Retina (tissue), 1 donor: ENCODE data around the gene PPP1R13L.
"Not testable (repeated sequence)": the region's sequence is repeated elsewhere in the genome, so short reads cannot be mapped to it uniquely, and the experiment has no call there.

Source experiments
- DNase-seq: peaks from one replicate; pipeline ENCODE4 v3.0.0-alpha.2; 2016

Gene PPP1R13L

DNA sequence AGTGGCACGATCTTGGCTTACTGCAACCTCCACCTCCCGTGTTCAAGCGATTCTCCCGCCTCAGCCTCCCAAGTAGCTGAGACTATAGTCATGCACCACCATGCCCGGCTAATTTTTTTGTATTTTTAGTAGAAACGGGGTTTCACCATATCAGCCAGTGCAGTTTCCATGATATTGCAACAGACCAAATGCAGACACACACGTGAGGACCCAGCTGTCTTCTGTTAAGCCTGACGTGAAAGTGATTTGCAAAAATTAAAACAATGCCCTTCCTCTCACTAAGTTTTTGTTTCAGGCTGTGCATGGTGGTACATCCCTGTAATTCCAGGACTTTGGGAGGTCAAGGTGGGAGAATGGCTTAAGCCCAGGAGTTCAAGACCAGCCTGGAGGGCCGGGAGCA, 26.1 kb upstream of the PPP1R13L start:
- not testable (repeated sequence) for DNase-seq

DNA sequence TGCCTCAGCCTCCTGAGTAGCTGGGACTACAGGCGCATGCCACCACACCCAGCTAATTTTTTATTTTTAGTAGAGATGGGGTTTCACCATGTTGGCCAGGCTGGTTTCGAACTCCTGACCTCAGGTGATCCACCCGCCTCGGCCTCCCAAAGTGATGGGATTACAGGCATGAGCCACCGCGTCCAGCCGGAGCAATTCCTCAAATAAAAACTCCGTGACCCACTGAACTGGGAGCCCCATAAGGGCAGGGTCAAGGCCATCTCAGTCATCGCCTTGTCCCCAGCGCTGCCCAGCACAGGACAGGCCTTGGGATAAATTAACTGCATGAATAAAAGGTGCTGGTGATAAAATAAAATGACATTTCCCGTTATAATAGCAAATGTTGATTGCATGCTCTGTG, 25.0 kb upstream of the PPP1R13L start:
- not testable (repeated sequence) for DNase-seq

DNA sequence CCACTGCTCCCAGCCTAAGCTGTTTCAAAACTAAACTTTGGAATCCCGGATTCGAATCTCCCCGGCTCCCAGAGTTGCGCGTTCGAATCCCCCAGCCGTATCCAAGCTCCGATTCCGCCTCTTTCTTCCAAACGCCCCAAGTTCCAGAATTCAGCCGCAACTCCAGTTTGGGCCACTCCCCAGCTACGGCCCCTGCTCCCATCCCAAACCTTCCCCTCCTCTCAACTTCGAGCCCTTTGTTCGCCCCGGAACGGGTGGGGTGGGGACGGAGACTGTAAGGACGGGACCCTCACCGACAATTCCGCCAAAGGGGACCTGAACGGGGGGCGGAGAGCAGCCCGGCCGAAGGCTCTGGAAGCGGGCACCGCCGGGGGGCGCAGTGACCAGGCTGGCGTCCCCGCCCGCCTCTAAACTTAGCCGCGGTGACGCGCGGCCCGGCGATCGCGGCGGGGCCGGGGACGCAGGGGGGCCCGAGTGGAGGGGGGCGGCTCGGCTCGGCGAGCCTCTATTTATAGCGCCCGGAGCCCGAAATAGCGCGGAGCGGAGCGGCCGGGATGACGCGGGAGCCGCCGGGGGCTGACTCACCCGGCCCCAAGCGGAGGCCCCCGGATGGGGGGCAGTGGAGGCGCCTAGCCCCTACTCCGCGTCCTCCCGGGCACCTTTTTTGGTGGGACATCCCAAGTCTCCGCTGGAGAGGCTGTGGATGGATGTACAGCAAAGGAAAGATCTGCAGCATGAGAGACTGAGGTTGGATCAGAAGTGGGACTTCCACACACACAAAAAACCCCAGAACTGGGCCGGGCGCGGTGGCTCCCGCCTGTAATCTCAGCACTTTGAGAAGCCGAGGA, 23.7 kb upstream of the PPP1R13L start:
- DNase-seq = peak; percentile 38

DNA sequence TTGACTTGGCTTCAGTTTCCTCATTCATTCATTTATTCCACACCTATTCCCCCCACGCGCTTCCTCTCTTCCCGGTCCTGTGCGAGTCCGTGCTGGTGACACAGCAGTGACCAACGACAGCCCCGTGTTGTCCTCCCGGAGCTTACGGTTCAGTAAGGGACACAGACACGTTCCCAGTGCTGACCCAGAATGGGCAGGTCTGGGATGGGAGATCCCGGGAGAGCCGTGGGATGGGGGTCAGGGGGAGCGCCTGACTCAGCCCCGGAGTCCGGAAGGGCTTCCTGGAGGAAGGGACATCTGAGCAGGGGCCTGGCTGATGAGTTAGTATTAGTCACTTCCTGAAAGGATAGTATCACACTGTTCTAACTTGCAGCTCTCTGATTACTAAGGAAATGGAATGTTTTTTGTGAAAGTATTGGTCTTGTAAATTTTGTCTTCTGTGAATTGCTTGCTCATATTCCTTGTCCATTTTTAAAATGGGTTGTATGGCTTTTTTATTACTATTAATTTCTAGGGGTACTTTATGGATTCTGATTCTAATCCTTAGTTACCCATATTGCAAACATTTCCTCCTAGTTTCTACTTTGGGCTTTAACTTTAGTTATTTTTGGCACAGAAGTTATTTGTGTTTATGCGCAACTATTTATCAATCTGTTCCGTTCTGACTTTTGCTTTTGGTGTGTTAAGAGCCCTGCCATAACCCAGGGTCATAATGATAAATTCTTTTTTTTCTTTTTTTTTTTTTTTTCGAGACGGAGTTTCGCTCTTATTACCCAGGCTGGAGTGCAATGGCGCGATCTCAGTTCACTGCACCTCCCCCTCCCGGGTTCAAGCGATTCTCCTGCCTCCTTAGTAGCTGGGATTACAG, 19.6 kb upstream of the PPP1R13L start:
- no peak for DNase-seq

DNA sequence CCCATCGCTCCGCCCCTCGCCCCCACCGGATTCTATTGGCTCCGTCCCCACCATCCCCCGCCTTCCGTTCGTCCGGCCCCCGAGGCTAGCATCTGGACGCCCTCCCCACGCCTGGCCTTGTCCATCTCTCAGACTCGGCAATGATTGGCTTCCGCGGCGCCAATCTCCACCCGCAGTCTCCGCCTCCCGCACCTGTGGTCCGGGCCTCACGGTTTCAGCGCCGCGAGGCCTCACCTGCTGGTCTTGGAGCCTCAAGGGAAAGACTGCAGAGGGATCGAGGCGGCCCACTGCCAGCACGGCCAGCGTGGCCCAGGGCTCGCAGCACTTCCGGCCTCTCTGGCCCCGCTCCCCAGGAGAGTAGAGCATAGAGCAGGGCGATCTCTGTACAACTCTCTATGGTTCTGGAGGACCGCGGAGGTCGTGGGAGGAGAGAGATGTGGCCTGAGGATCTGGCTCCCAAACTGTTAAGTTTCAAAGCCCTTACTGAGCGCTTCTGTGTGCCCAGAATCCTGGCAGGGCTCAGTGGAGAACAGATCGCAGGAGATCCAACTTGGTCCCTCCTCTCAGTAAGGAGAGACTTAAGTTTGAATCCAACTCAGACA, 18.8 kb upstream of the PPP1R13L start, which contains the start of gene ERCC1:
Gene ERCC1 (minus strand): TSS at position 329 of the 602 bp plus-strand sequence. CDS start 543 bp downstream, outside the sequence.
- peak; percentile 94 for DNase-seq

DNA sequence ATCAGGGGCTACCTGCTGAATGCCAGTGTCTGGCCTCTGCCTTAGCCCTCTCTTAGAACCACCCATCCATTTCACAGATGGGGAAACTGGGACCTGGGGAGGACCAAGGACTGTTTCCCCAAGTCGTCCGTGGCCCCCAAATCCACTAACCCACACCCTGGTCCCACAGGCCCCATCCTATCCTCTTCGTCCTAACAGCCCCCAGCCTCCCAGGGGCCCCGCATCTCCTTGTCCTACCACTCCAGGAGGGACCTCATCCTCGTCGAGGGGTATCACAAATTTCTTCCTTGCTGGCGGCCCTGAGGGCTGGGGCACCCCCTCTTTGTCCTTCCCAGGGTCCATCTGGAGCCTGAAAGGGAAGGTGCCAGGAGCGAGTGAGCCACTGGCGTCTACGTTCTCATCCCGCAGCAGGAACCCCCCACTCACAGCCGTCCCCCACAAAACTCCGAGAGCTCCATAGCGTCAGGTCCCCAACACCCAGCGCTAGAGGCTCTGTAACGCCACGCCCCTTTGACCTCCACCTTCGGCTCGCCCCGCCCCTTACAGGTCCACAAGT, 18.2 kb upstream of the PPP1R13L start:
- DNase-seq = no peak

DNA sequence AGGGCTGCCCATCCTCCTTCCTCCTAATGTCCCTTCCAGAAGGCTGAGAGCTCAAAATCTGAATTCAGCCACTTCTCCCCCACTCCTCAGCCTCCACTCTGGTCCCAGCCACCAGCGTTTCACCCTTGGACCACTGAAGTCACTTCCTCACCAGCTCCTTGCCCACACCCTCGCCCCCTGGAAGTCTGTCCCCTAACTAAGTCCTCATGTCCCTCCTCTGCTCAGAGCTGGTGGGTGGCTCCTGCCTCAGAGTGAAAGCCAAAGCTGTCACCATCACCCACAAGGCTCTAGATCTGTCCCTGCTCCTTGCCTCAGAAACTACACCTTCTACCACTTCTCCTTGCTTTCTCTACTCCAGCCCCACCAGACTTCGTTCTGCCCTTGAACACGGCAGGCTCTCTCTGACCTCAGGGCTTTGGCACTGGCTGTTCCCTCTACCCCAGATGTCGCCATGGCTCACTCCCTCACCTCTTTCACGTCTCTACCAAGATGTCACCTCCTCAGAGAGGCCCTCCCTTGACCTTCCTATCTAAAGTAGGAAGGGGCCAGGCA, 17.2 kb upstream of the PPP1R13L start:
- no peak for DNase-seq

DNA sequence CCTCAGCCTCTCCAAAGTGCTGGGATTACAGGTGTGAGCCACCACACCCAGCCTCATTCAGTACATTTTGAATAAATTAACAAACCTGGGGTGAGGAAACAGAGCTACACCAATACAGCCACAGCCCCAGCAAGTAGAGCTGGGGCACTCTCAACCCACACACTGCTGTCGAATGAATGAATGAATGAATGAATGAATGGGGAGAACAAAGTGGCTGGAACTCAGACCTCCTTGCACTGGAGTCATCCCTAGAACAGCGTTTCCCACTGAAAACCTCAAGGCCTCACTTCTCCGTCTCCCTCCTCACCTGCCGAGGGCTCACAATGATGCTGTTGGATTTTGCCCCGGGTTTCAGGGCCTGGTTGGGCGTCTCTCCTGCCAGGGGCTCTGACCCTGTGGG, 16.0 kb upstream of the PPP1R13L start:
- DNase-seq = no peak

DNA sequence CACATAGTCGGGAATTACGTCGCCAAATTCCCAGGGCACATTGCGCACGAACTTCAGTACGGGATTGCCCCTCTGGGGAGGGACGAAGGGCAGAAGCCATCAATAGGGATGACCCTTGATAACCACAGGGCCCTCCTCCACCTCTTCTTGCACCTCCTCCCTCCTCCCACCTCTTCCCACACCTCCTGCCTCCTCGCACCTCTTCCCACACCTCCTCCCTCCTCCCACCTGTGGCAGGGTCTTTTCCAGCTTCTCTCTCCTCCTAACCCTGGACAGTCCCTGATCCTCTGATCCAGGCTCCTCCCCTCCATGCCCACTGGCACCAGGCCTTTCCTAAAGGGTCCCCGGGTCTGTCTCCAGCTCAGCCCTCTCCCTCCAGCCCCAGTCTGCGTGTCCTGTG, 15.5 kb upstream of the PPP1R13L start:
- DNase-seq = no peak

DNA sequence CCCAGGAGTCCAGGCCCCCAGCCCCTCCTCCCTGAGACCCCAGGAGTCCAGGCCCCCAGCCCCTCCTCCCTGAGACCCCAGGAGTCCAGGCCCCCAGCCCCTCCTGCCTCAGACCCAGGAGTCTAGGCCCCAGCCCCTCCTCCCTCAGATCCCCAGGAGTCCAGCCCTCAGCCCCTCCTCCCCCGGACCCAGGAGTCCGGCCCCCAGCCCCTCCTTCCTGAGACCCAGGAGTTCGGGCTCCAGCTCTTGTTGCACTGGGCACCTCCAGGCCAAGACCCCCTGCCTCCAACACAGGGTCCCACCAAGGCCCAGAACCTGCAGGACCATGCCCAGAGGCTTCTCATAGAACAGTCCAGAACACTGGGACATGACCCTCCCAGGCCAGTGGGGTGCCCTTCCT, 15.0 kb upstream of the PPP1R13L start:
- DNase-seq = no peak

DNA sequence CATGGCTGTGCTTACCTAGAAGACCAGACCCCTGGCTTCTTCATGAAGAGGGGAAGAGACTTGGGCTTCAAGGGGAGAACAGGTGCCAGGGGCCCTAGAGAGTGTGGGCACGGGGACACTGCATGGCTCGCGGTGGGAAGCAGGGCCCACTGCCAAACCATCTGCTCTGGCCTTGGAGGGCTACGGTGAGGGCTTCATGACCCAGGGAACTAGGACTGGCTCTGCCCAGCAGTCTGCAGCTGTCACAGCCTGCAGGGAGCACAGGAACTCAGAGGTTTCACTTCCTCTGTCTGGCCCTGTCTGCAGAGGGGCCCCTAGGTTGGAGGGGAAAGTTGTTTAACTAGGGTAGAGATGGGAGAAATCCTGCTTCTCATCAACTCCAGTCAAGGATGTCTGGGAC, 14.5 kb upstream of the PPP1R13L start:
- no peak for DNase-seq

DNA sequence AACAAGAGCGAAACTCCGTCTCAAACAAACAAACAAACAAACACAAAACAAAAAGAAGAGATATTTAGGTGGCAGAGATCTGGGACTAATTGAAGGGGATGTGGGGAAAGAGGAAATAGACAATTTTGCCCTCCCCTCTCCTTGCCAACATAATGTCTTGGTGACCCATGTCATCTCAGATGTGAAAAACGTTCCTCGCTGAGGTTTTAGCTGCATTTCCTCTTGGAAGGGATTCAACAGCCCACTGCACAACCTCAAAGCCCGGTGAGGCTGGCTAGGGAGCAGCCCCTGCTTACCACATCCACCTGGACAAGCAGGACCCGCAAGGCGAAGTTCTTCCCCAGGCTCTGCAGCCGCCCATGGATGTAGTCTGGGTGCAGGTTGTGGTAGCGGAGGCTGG, 13.9 kb upstream of the PPP1R13L start:
- no peak for DNase-seq

DNA sequence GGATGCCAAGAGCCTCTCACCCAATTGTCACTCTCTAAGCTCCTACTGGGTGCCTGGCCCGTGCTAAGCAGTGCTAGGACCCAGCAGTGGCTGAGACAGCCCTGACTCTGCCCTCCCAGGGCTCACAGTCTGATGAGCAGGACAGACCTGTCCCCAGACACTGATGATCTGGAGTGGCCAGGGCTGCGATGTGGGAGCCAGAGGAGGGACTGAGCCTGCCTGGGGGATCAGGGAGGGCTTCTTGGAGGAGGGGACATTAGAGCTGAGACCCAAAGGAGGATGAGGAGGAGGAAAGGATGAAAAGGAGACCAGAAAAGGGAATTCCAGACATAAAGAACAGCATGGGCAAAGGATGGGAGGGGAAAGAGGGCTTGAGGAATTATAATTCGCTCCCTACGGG, 12.3 kb upstream of the PPP1R13L start:
- no peak for DNase-seq

DNA sequence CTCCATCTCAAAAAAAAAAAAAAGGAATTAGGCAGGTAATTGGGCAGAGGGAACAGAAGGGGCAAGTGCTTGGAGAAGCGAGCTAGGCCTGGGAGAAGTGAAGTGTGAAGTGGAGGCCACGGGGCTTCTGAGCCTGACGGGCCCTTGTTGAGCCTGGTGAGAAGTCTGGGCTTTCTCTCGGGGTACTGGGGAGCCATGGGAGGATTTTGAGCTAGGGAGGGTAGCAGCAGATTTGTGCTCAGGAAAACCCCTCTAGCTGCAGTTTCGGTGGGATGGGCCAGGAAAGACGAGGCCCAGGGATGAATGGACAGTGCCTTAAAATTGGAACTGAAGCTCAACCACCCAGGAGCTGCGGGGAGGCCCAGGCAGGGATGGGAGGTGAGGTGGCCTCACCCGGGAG, 9.6 kb upstream of the PPP1R13L start:
- no peak for DNase-seq

DNA sequence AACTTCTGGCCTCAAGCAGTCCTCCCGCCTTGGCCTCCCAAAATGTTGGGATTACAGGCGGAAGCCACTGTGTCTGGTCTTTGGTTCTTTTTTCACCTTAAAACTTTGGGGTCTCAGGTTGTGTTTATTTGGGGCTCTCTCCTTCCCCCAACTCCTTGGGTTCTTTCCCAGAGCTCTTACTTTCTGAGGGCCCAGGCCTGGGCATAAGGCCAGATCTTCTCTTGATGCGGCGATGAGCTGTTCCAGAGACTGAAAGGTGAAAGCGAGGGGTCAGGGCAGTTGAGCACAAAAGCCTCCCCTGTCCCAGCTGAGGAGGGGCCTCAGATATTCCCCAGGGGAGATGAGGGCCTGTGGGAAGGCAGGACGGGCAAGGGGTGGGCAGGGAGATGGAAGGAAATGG, 8.6 kb upstream of the PPP1R13L start:
- DNase-seq = no peak

DNA sequence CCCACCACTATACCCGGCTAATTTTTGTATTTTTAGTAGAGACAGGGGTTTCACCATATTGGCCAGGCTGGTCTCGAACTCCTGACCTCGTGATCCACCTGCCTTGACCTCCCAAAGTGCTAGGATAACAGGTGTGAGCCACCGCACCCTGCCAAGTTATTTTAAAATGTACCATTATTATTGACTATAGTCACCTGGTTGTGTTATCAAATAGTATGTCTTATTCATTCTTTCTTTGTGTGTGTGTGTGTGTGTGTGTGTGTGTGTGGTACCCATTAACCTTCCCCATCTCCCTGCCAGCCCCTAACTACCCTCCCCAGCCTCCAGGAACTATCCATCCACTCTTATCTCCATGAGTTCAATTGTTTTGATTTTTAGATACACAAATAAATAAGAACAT, 5.5 kb upstream of the PPP1R13L start:
- DNase-seq = not testable (repeated sequence)

DNA sequence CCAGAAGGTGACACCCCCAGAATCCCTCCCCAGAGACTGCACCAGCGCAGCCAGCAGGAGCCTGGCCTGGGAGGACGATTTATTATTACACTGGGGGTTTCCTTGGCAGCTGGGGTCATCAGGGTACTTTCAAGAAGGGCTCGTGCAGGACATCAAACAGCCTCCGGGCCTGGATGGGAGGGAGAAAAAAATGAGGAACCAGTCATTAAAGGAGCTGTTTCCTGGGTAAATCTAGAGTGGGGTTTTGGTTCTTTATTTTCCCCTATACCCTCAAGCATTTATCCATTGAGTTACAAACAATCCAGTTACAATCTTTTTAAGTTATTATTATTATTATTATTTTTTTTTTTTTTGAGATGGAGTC, 4.7 kb upstream of the PPP1R13L start:
- no peak for DNase-seq

DNA sequence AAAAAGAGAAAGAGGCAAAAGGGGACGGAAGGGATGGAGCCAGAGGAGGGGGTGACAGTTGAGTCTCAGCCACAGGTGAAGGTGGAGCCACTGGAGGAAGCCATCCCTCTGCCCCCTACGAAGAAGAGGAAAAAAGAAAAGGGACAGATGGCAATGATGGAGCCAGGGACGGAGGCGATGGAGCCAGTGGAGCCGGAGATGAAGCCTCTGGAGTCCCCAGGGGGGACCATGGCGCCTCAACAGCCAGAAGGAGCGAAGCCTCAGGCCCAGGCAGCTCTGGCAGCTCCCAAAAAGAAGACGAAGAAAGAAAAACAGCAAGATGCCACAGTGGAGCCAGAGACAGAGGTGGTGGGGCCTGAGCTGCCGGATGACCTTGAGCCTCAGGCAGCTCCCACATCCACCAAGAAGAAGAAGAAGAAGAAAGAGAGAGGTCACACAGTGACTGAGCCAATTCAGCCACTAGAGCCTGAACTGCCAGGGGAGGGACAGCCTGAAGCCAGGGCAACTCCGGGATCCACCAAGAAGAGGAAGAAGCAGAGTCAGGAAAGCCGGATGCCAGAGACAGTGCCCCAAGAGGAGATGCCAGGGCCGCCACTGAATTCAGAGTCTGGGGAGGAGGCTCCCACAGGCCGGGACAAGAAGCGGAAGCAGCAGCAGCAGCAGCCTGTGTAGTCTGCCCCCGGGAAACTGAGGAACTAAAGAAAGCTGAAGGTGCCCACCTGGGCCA, 4.1 kb upstream of the PPP1R13L start:
- DNase-seq = no peak

DNA sequence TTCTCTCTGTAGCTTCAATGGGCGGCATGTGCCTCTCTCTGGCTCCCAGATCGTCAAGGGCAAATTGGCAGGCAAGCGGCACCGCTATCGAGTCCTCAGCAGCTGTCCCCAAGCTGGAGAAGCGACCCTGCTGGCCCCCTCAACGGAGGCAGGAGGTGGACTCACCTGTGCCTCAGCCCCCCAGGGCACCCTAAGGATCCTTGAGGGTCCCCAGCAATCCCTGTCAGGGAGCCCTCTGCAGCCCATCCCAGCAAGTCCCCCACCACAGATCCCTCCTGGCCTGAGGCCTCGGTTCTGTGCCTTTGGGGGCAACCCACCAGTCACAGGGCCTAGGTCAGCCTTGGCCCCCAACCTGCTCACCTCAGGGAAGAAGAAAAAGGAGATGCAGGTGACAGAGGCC, 3.3 kb upstream of the PPP1R13L start:
- no peak for DNase-seq

DNA sequence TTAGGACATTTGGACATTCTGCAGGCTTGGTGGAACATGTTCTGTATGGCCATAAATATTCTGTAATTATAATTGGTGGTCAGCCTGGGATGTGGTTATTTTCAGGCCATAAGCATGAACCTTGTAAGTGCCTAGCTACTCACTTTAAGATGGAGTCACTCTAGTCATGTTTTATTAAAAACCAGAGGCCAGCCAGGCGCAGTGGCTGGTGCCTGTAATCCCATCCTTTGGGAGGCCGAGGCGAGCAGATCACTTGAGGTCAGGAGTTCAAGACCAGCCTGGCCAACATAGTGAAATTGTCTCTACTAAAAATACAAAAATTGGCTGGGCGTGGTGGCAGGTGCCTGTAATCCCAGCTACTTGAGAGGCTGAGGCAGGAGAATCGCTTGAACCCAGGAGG, 2.7 kb upstream of the PPP1R13L start:
- not testable (repeated sequence) for DNase-seq

DNA sequence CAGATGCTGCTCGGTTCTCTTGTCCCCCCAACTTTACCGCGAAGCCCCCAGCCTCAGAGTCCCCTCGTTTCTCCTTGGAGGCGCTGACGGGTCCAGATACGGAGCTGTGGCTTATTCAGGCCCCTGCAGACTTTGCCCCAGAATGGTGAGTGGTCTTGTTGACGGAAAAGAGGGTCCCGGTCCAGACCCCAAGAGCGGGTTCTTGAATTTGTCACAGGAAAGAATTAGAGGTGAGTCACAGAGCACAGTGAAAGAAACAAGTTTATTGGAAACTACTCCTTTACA, 2.2 kb upstream of the PPP1R13L start:
- no peak for DNase-seq
